GM20431 (cell line): Measurements from ENCODE around the gene ZWILCH.

Experiments used
- in situ Hi-C: fragments of 300-500 bp; cut with MseI, MboI; formaldehyde crosslinking; loops from one replicate; pipeline ENCODE4 v1.15.0; 2020; ENCODE audit warnings: low sequenced_read_pairs; ENCODE audit not compliant: unreplicated experiment

The ZWILCH gene

DNA sequence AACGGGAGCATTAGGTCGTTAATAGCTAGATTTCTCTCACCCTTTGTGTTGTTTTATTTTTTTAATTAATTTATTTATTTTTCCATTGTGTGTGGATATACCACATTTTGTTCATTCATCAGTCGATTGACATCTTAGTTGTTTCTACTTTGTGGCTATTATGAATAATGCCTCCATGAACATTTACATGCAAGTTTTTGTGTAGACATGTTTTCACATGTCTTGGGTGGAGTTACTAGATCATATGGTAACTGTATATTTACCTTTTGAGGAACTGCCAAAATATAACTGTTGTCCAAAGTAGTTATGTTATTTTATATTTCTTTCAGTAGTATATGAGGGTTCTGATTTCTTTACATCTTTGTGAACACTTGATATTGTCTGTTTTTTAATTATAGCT is 18.8 kb downstream of the ZWILCH start:
- in situ Hi-C loops = no loop called here

DNA sequence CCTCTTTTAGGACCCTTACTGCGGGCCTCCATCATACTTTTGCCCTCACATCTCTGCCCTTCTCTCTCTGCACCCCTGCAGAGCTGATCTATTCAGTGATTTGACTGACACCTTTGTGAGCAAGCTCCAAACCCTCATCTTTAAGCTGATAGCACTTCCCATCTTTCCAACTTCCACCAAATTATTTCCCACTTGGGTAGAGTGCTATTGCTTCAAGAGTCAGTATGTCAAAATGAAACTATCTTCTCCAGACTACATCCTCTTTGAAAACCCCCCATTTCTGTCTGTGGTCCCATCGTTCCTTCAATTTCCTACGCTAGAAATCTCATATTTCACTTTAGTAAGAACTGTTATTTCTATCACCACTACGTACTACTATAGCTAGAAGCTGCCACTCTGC is 19.7 kb downstream of the ZWILCH start:
- in situ Hi-C loops = no loop called here

DNA sequence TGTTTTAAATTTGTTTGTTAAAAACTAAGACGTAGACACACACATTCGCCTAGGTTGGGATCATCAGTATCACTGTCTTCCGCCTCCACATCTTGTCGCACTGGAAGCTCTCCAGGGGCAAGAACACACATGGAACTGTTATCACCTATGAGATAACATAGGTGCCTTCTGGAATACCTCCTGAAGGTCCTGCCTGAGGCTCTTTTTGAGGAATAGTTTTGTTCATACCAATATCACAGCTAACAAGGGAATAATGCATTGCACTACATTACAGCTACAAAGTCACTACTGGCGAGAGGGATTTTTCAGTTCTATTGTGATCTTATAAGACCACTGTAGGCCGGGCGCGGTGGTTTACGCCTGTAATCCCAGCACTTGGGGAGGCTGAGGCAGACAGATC is 29.9 kb downstream of the ZWILCH start:
- in situ Hi-C loops = no loop called here

DNA sequence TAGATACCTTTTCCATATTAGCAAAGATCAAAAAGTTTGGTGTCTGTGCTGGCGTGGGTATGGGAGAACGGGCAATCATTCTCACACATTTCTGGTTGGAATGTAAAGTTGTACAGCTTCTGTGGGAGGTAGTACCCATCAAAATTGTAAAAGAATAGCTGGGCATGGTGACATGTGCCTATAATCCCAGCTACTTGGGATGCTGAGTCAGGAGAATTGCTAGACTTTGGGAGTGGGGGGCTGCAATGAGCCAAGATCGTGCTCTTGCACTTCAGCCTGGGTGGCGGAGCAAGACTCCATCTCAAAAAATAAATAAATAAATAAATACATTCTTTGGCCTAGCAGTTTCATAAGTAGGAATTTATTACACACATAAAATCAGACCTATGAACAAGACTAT is 37.8 kb downstream of the ZWILCH start:
- in situ Hi-C loops = no loop called here

DNA sequence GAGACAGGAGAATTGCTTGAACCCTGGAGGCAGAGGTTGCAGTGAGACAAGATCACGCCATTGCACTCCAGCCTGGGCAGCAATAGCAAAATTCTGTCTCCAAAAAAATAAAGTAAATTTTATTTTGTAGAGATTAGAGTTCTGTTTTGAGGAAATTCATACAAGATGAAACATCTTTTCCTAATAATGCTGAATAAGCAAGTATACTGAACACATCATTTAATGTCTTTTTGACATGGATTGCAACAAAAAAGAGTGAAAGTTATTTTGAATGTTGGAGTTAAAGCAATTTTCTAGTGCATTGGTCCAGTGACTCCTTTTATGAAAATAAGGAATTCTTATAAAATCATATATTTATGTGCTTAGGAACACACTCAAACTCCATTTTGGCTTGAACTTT is 40.1 kb downstream of the ZWILCH start:
- in situ Hi-C loops = no loop called here

DNA sequence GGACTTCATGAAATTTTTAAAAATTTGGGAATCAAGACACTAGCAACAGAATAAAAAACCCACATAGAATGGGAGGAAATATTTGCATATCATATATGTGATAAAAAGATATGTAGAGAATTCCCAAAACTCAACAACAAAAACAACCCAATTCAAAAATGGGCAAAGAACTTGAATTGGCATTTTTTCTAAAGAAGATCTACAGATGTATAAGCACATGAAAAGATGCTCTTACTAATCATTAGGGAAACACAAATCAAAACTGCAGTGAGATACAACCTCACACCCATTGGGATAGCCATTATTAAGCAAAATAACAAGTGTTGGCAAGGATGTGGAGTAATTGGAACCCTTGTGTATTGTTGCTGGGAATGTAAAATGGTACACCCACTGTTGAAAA is 50.6 kb downstream of the ZWILCH start:
- in situ Hi-C loops = no loop called here

DNA sequence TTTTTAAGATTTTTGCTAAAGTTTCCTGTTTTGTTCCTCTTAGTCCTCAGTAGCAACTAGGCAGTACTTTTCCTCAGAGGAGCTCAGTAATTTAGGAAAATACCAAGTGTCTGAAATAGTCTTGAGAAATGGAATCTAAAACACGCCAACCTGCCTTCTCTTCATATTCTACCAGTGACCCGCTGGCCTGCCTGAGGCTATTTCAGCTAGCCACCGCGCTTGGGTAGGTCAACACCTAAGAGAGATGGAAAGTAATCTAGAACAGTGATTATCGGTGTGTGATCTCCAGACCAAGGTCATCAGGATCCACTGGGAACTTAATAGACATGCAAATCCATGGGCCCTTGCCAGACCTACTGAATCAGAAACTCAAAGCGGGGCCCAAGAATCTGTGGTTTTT is 53.1 kb downstream of the ZWILCH start:
- in situ Hi-C loops = no loop called here

DNA sequence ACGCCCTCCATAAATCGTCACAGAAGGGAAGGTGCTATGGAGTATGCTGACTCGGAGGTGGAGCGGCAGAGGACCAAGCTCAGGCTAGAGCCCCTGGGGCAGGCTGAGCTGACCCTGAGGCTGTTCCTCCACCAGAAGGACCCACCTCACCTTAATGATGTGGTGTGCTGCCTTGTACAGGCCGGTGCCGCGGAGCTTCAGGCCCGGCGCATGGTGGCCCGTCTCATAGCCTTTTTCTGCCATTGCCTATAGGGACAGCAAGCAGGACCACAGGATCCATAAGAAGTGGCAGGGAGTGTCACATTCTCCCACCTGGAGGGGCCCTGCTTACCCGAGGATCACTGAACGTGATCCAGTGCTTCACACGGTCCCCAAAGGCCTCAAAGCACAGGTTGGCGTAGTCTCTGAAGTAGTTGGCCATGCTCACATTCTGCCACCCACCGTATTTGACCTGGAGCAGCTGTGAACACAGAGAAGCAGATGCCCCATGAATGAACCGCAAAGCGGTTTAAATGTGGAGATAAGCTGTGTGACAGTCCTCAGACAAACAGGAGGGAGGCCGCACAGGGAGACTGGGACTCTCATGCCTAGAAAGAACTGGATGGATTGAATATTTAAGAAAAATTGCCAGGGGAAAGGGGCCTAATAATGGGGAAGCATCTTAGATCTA is 55.9 kb downstream of the ZWILCH start:
- in situ Hi-C loops = no loop called here

DNA sequence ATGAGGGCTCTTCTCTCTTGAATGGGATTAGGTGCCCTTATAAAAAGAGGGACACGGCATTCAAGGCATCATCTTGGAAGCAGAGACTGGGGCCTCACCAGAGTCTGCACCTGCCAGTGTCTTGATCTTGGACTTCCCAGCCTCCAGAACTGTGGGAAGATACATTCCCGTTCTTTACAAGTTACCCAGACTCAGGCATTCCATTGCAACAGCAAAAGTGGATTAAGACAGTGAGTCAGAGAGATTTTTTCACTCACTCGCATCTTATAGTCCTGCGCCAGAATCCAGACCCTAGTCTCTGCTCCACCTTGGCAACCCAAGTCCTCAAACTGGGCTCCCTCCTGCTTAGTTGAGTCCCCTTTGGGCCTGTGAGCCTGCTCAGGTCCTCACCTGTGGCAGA is 58.0 kb downstream of the ZWILCH start:
- in situ Hi-C loops = no loop called here

DNA sequence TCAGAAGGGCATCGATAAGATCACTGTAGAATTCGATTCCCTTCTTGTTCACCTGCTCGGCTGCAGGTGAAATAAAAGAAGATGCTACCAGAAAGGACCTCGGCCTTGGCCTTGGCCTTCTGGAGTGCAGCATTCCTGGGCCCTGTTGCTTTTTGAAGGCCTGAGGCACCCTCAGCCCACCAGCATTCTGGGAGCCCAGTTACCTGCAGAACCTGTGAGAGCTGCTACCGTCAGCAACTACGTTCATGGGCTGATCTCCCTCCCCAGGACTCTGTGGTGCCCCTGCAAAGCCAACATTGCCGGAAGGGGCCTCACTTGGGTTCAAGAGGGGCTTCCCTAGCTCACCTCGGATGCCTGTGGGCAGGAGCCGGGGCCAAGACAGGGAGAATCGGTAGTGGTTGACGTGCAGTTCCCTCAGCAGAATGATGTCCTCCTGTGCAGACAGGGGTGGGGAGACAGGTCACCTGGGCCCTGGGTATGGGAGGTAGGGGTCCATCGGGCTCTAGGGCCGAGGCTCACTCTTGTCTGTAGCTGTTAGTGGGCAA is 58.5 kb downstream of the ZWILCH start:
- in situ Hi-C loops = no loop called here

DNA sequence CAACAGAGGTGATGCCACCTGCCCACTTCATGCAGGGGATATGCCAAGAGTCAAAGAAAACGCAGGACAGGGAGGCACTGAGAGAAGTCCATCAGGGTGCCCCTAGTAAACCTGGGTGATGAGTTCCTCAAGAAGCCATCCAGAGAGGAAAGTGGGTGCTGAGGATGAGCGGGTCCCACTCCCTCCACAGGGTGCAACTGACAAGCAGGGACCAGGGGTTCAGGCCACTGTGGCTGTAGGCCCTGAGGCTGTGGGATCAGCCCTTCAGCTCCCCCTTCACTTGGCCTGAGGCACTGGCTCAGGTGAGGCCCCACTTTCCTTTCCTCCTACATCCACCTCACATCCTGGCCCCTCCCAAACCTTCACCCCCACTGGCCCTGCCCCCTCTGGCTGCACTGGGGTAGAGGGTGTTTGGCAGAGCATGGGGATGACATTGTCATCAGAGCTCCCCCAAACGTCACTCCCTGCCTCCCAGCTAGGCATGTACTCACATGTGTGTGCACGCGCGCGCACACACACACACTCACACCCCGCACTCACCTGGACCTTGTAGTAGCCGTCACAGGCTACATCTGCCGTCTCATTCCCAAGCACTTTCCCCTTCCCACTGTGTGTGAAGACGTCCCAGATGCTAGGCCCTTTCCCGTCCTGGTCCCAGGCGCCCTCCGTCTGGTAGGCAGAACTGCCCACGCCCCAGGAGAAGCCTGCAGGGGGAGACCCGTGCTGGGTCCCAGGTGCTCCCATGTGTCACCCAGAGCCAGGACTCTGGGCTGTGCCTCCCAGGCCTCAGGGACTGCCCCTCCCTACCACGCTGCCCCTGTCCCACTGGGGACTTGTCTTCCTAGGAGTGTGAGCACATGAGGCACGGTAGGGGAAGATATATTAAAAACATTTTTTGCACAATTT is 59.3 kb downstream of the ZWILCH start:
- in situ Hi-C loops = no loop called here

DNA sequence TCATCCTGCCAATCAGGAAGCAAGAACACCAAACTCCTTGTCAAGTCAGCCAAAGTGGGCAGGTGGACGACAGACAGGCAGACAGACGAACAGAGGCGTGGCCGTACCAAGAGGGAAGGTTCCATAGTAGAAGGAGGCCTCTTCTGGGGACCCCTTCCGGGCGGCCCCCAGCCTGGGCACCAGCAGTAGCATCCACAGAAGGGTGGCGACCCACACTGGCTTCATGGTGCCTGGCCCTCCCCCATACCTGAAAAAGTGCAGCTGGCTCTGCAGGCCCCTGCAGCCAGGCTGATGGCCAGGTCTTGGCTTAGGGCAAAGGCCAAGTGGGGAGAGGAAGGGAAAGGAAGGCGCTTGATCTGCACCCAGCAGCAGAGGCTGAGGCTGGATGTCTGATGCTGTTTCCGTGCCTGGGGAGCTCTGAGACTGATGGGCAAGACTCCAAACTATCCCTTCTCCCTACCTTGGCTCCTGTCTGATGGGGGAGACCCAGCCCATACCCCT is 60.1 kb downstream of the ZWILCH start:
- in situ Hi-C loops = no loop called here

DNA sequence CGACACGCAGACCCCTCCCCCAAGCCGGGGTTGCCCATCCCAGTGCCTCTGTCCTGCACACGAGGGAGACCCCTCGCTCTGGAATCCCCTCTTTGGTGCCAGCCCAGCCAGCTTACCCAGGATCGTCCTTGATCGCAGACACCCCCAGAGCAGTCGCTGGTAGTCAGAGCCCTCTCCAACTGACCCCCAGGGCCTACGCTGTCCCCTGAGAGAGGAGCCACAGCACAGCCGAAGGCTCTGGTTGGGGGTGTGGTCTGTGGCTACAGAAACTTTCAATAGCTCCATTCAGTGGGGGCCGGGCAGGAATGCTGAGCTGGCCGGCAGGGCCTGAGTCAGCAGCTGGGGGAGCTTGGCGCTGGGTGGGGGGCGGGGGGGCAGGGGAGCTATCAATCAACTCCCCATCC is 60.6 kb downstream of the ZWILCH start, which contains the start of gene LCTL:
LCTL (minus strand) TSS at position 258 of the 404 bp plus-strand sequence. CDS start 633 bp downstream, outside the sequence.
- in situ Hi-C loops = no loop called here

DNA sequence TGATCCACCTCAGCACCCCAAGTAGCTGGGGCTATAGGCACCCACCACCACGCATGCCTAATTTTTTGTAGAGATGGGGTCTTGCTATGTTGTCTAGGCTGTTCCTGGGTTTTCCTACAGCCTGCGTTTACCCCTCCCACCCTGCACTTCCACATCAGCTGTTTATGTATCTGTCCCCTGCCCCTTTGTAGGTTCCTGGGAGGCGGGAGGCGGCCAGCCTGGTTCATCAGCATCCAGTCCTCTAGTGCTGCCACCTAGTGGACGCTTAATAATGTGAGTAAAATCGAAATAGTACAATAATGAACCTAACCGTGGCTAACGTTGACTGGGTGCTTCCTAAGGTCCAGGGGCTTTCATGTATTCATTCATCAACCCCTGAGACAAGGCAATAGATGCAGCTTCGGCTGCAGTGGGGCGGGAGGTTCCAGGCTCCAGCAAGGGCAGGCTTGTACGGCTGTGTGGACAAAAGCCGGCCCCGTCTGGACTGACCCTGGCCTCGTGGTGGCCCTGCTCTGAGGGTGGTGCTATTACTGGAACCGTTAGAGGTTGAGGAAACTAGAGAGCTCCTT is 61.9 kb downstream of the ZWILCH start:
- in situ Hi-C loops = no loop called here

DNA sequence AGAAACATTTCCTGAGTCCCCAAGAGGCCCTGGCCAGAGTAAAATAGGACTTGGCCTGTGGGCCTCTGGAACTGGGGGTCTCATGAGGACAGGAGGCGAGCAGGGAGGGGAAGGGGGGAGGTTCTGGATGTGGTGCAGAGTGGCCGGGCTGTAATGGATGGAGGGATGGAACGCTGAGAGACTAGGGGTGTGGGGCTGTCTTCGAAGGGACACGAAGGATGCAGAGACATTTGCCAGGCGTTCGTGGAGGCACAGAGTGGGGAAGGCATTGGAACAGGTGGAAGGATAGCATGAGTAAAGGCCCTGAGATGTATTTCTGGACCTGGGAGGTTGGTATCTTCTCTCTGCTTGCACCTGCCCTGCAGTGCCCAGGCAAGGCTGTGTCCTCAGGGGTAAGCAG is 62.8 kb downstream of the ZWILCH start:
- in situ Hi-C loops = no loop called here

DNA sequence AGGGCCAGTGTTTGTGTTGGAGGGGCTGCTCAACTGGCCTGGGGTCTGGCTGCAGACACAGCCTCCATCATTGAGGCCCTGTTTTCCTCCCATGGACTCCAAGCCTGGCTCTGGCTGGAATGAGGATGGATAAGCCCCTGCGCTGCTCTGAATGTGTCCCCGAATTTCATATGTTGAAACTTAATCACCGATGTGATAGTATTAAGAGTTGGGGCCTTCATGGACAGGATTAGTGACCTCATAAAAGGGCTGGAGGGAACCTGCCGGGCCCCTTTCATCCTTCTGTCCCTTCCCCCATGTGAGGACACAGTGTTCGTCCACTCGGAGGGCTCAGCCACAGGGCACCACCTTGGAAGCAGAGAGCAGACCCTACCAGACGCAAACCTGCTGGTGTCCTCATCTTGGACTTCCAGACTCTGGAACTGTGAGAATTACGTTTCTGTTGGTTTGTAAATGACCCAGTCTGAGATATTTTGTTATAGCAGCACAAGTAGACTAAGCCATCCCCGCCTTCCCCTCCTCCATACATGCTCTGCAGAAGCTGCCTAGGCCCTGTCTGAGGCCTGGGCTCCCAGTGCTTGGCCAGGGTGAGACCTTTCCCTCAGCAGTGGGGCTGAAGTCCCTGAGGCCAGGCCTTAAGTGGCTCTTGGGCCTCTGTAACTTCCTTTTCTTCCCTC is 64.5 kb downstream of the ZWILCH start:
- in situ Hi-C loops = no loop called here

DNA sequence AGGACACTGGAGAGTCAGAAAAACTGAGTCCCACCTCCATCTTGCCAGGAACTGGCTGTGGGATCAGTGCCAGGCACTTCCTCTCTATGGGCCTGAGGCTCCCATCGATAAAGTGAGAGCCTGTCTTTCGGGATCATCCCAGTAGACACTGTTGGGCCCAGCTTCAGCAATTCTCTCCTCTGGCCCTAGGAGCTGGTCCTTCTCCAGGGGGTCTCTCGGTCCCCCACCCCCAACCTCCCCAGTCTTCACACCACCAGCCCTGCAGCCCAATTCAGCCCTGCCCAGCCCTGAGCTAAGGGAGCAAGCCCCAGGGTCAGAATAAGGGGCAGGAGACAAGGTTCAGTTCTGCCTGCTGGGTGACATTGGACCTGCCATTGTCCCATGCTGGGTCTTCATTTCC is 65.2 kb downstream of the ZWILCH start:
- in situ Hi-C loops = no loop called here

DNA sequence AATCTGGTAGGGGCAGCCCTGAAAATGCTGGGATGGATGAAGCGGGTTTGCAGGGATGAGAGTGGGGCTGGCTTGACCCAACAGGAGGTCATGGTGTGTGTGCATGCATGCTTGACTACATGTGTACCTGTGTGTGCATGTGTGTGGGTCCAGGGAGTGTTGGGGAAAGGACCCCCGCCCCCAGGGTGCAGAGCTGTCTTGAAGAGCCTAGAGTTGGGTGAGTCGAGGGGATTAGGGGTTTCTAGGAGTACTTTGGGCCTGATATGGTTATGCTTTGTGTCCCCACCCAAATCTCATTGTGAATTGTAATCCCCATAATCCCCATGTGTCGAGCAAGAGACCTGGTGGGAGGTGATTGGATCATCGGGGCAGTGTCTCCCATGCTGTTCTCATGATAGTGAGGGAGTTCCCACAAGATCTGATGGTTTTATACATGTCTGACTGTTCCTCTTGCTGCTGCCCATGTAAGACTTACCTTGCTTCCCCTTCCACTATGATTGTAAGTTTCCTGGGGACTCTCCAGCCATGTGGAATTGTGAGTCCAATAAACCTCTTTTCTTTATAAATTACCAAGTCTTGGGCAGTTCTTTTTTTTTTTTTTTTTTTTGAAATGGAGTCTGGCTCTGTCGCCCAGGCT is 65.8 kb downstream of the ZWILCH start:
- in situ Hi-C loops = no loop called here

DNA sequence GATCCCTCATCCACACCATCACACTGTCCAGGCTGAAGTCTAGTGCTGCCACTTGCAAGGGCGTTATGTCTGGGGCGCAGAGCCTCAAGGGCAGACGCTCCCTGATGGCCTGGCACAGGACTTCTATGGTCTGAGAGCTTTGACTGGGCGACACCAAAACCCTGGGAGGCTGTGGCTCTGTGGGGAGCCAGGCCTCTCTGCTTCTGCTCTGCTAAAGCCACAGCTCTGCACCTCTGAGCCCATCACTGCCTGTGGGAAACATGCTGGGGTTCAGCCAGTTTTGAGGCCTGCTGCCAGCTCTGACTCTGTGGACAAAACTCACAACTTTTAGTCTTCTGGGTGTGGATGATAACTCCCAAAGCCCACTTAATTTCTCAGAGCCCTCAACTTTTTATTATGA is 67.0 kb downstream of the ZWILCH start:
- in situ Hi-C loops = no loop called here

DNA sequence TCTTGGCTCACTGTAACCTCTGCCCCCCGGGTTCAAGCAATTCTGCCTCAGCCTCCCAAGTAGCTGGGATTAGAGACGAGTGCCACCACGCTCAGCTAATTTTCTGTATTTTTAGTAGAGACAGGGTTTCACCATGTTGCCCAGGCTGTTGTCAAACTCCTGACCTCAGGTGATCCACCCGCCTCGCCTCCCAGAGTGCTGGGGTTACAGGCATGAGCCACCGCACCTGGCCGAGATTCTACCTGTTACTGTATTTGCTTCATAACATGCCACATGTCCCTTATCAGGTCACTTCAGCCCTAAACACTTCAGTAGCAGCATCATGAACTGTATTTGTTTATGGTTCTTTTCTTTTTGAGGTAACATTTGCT is 68.2 kb downstream of the ZWILCH start:
- in situ Hi-C loops = no loop called here
